NCI-H446 treated with DMSO at 0.1 percent for 48 hours (cell line): Measurements from ENCODE around the gene NFIX.
"Not testable (repeated sequence)": the region's sequence is repeated elsewhere in the genome, so short reads cannot be mapped to it uniquely, and the experiment has no call there.

Source experiments
- DNase-seq: peaks from one replicate; lab custom pipeline; 2025; lab: John Stamatoyannopoulos, UW

NFIX gene

DNA sequence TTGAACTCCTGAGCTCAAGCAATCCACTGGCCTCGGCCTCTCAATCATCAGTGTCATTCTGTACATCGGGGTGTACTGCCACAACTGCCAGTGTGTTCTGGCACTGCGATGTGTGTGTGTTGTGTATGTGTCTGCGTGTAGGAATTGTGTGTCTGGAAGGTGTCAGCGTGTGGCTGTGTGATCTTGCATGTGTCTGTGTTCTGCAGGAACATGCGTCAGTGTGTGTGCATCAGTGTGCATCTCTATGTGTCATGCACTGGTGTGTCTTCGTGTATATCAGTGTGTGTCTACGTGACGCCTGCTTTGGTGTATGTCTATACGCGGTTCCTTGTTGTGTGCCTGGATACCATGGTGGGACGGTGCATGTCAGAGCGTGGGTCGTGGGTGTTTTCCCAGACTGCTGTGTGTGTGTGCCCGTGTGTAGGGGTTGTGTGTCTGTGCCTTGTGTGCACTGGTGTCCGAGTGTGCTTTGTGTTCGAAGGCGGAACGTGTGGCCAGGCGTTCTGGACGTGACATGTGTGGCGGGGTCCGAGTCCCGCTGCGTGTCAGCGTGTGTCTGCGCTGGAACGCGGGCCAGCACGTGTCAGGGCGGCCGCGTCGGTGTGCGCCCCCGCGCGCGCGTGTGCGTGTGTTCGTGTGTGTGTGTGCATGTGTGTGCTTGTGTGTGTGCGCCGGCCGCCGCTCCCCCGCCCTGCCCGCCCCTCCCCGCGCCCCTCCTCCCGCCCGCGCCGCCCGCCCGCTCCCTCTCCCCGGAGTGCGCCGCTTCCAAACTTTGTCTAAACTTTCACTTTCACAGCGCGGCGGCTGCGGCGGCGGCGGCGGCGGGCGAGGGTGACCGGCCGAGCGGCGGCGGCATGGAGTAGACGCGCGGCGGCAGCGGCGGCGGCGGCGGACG, at the start of gene NFIX:
NFIX (plus strand) TSS at position 775 of the 895 bp plus-strand sequence. CDS start 363 bp downstream, outside the sequence.
- no peak for DNase-seq

DNA sequence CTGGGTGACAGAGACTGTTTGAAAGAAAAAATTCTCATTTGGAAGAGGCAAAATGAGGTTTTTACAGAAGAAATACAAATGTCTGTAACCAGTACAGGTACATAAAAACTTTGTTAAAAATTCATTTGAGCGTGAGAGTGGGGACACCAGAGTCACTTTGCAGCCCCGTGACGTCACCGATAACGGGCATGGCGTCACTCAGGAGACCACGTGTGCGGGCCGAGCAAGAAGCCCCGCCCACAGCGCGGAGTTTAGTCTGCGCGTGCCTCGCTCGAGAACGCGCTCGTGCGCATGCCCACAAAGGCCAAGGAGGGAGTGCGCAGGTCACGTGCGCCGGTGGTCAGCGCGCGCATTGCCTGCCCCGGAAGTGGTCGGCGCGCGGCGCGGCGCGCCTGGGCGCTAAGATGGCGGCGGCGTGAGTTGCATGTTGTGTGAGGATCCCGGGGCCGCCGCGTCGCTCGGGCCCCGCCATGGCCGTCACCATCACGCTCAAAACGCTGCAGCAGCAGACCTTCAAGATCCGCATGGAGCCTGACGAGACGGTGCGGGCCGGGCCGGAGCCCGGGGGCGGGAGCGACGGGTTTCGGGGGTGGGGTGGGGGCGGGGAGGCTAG, 49.7 kb upstream of the NFIX start, which contains the start of gene RAD23A:
RAD23A (plus strand) TSS at position 384 of the 613 bp plus-strand sequence; CDS start at position 471, 87 bp downstream.
- peak; percentile 95 for DNase-seq

DNA sequence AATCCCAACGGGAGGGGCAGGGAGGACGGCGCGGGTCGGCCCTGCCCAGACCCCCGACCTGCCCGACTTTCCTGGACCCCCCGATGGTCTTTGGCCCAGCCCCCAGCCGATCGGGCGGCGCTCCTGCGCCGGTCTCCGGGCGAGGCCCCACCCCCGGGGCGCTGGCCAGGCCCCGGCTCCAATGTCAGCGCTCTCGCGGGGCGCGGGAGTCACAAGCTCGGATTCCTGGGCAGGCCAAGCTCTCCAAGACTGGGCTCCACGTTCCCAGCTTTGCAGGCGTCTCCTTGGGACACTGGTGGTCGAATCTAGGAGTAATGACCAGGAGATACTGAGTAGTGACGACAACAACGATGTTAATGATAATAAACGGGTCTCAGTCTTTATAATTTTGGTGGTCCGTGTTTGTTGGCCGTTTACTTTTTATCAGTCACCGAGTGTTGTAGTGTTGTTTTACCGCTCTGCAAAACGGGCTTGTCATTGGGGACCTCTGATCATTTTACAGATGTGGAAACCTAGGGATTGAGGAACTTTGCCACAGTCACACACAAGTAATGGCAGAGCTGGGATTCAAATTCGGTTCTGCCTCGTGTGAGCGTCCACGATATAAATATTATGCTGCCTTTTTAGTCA, 49.1 kb upstream of the NFIX start:
- DNase-seq: peak; percentile 49

DNA sequence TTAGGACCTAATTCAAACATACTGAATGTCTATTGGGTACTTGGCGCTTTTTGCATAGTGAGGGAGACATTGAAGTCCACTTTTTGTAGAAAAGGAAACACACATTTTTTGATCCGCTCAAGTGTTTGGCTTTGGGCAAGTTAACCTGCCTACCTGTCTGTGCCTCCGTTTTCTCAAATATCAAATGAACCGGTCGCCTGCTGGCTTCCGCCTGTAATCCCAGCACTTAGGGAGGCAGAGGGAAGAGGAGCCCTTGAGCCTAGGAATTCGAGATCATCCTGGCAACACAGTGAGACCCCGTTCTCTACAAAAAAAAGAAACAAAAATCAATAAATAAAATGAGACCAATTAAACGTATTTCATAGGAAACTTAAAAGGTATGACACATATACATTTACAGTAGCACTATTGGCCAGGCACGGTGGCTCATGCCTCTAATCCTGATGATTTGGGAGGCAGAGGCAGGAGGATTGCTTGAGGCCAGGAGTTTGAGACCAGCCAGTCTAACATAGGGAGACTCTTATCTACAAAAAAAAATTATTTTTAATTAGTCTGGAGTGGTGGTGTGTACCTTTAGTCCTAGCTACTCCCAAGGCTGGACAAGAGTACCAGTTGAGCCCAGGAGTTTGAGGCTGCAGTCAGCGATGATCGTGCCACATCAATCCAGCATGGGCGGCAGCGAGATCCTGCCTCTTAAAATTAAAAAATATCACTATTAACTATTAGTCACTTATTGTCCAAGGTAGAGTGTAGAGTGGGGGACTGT, 48.4 kb upstream of the NFIX start:
- no peak for DNase-seq

DNA sequence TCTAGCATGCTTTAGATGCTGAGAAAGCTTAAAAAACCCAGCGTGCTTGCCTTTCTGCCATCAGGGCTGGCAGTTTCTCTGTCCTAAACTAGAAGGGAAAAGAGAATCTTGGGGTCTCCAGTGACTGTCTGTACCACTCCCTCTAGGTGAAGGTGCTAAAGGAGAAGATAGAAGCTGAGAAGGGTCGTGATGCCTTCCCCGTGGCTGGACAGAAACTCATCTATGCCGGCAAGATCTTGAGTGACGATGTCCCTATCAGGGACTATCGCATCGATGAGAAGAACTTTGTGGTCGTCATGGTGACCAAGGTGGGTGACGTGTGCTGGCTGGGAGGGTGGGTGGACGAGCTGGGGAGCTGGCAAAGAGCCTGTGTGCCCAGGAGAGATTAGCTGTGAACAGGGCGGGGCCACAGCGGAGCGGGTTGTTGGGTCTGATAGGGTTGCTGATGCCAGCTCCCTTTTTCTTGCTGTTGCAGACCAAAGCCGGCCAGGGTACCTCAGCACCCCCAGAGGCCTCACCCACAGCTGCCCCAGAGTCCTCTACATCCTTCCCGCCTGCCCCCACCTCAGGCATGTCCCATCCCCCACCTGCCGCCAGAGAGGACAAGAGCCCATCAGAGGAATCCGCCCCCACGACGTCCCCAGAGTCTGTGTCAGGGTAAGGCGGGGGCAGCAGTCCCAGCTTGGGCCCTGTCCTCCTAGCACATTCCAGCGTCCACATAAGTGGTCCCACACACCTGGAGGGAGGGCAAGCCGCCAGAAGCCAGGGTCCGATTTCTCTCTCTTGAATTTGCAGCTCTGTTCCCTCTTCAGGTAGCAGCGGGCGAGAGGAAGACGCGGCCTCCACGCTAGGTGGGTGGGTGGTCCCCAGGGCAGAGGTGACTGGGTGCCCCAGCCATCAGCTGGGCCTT, 47.3 kb upstream of the NFIX start:
- no peak for DNase-seq

- no peak for DNase-seq
Observed at GRCh38 chr19:12948612-12949362, 46.5 kb upstream of the NFIX start.

- no peak for DNase-seq
Observed at GRCh38 chr19:12949363-12950283, 45.7 kb upstream of the NFIX start.

- not testable (repeated sequence) for DNase-seq
Observed at GRCh38 chr19:12952050-12952449, 43.2 kb upstream of the NFIX start.

GRCh38 chr19:12952488-12953137, 42.7 kb upstream of the NFIX start:
- DNase-seq: peak; percentile 91

GRCh38 chr19:12953138-12953798, 42.0 kb upstream of the NFIX start:
- peak; percentile 91 for DNase-seq

- peak; percentile 84 for DNase-seq
Observed at GRCh38 chr19:12953799-12954611, 41.3 kb upstream of the NFIX start.

GRCh38 chr19:12954612-12954962, 40.7 kb upstream of the NFIX start:
- DNase-seq: no peak

- not testable (repeated sequence) for DNase-seq
Observed at GRCh38 chr19:12955575-12955974, 39.7 kb upstream of the NFIX start.

DNA sequence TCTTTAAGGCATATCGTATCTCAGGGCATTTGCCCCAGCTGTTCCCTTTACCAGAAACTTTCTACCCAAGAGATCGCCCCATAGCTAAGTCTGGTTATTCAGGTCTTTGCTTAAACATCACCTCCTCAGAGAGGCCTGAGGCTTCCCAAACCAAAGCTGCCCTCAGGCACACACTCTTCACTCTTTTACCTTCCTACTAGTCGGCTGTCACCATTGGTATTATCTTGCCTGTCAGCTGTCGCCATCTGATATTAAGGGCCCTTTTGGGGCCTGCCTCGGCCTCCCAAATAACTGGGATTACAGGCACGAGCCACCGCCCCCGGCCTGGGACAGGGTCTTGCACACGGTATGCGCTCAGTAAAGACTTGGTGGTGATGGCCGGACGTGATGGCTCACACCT, 39.3 kb upstream of the NFIX start:
- no peak for DNase-seq

DNA sequence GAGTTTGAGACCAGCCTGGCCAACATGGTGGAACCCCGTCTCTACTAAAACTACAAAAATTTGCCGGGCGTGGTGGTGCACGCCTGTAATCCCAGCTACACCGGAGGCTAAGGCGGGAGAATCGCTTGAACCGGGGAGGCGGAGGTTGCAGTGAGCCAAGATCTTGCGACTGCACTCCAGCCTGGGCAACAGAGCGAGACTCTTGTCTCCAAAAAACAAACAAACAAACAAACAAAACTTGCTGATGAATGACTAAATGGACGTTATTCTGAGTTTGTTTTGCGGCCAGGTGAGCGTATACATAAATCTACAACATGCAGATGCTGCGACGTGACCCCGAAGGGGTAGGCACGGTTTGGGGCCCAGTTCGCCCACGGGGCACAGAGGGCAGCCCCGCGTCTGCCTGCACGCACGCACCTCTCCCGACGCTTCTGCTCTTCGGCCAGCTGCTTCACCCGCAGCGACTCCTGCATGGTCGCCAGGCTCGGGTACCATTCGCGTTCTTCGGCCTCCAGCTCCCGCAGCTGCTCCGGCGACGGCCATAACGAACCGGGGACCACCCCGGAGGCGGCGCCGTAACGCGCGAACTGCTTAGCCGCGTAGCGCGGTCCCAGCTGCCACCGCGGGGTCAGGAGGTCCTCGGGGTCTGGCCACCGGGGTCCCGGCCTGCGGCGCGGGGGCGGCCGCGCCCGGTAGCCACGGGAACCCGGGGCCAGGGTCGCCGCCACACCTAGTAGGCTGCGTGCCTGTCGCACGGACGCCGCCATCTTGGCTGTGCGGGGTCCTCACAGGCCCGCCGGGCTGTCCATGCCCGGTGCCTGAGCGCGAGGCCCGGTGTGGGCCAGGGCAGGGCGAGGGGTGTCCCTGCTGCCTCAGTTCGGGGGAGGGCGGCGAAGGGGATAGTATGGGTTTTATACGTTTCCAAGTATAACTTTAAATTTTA, 38.6 kb upstream of the NFIX start, which contains the start of gene GADD45GIP1:
GADD45GIP1 (minus strand) TSS at position 778 of the 943 bp plus-strand sequence; CDS start at position 767, 11 bp downstream.
- DNase-seq: peak; percentile 36
